Left forelimb (tissue), 1 donor: ENCODE results near the gene SLIRP.
"Not testable (repeated sequence)": the region's sequence is repeated elsewhere in the genome, so short reads cannot be mapped to it uniquely, and the experiment has no call there.

Source experiments
- DNase-seq: peaks from one replicate; pipeline ENCODE4 v3.0.0-alpha.2; 2018; ENCODE audit warnings: low spot score

SLIRP gene

GRCh38 chr14:77707724-77708408, at the start of gene SLIRP, which contains the start of gene ALKBH1:
TSS of gene SLIRP (plus strand) at chr14:77708103. CDS start at chr14:77708112, 9 bp downstream.
TSS of gene ALKBH1 (minus strand) at chr14:77708023. CDS start at chr14:77708004, 19 bp downstream.
- DNase-seq, result peak; percentile 89

GRCh38 chr14:77659831-77660230, 48.1 kb upstream of the SLIRP start:
- DNase-seq, result no peak

GRCh38 chr14:77660754-77661153, 47.1 kb upstream of the SLIRP start:
- no peak for DNase-seq

- not testable (repeated sequence) for DNase-seq
Observed at GRCh38 chr14:77661562-77661961, 46.3 kb upstream of the SLIRP start.

- no peak for DNase-seq
Observed at GRCh38 chr14:77663293-77663692, 44.6 kb upstream of the SLIRP start.

GRCh38 chr14:77667331-77667730, 40.6 kb upstream of the SLIRP start:
- no peak for DNase-seq

GRCh38 chr14:77673193-77673592, 34.7 kb upstream of the SLIRP start:
- DNase-seq, result no peak

- DNase-seq, result no peak
Observed at GRCh38 chr14:77674931-77675330, 33.0 kb upstream of the SLIRP start.

- DNase-seq, result no peak
Observed at GRCh38 chr14:77681196-77682157, 26.4 kb upstream of the SLIRP start.

- no peak for DNase-seq
Observed at GRCh38 chr14:77682158-77682553, 25.7 kb upstream of the SLIRP start.

GRCh38 chr14:77691259-77691658, 16.6 kb upstream of the SLIRP start:
- DNase-seq, result no peak

- DNase-seq, result no peak
Observed at GRCh38 chr14:77707355-77707723, 564 bp upstream of the SLIRP start.

GRCh38 chr14:77708749-77709148, 846 bp downstream of the SLIRP start:
- no peak for DNase-seq

GRCh38 chr14:77709412-77709811, 1.5 kb downstream of the SLIRP start:
- DNase-seq, result no peak

GRCh38 chr14:77710364-77710763, 2.5 kb downstream of the SLIRP start:
- DNase-seq, result no peak

- no peak for DNase-seq
Observed at GRCh38 chr14:77714926-77715325, 7.0 kb downstream of the SLIRP start.

- no peak for DNase-seq
Observed at GRCh38 chr14:77717608-77718305, 9.9 kb downstream of the SLIRP start.

- no peak for DNase-seq
Observed at GRCh38 chr14:77721437-77721836, 13.5 kb downstream of the SLIRP start.

- no peak for DNase-seq
Observed at GRCh38 chr14:77722301-77722700, 14.4 kb downstream of the SLIRP start.

GRCh38 chr14:77730976-77731497, 23.1 kb downstream of the SLIRP start:
- no peak for DNase-seq

GRCh38 chr14:77738559-77739250, 30.8 kb downstream of the SLIRP start:
- no peak for DNase-seq

GRCh38 chr14:77741438-77741837, 33.5 kb downstream of the SLIRP start:
- DNase-seq, result no peak
